T-helper 17 cell (primary cell): ENCODE results near the gene LHFPL5. TPM values are rescaled to one million over a fixed set of nuclear protein-coding genes. Genes with fewer than 3 reads are reported as not detected.

ENCODE experiments used
- ATAC-seq: fragments of 150-1000 bp; cut with Tn5 transposase; 2 replicates; pipeline ENCODE4 v1.10.0; 2021; ENCODE audit warnings: mild to moderate bottlenecking, moderate library complexity
- DNase-seq, 3 donors: peaks; one replicate each; pipeline versions ENCODE4 v3.0.0 to v3.0.0-alpha.2; 2020 to 2021
- H3K9me3 ChIP-seq: one replicate; pipeline ENCODE4 v1.7.0; 2013; ENCODE audit warnings: low read length, mild to moderate bottlenecking; ENCODE audit not compliant: control insufficient read depth, poor library complexity, severe bottlenecking
- H3K27ac Mint-ChIP-seq: one replicate; pipeline ENCODE4 v1.8.0; 2022; ENCODE audit warnings: mild to moderate bottlenecking, moderate library complexity, mixed read lengths
- H3K27me3 Mint-ChIP-seq: one replicate; pipeline ENCODE4 v1.8.0; 2022; ENCODE audit warnings: mixed read lengths
- H3K36me3 Mint-ChIP-seq: one replicate; pipeline ENCODE4 v1.8.0; 2022; ENCODE audit warnings: low read depth, mixed read lengths
- H3K4me1 Mint-ChIP-seq: one replicate; pipeline ENCODE4 v1.8.0; 2022; ENCODE audit warnings: mild to moderate bottlenecking, mixed read lengths
- H3K4me3 Mint-ChIP-seq: one replicate; pipeline ENCODE4 v1.8.0; 2022; ENCODE audit warnings: mild to moderate bottlenecking, moderate library complexity, mixed read lengths
- total RNA-seq, 4 donors: library from RNA in 2 of 4; stranded (reverse) in 2 of 4; gene quantifications; one replicate each; pipeline ENCODE4 v1.2.3 and lab custom pipeline; 2022 to 2026

The LHFPL5 gene
- total RNA-seq, 2 donors from 2014 or later, result not detected

- Mint-ChIP-seq H3K4me3 (no peak overlapping the region), H3K4me1 (no peaks in the 10 kb centered on the region), H3K27me3 (no peaks in the 10 kb centered on the region), H3K36me3 (peaks cover 4% of the 10 kb centered on the region), H3K27ac (peak overlapping the region; percentile 34)
- ATAC-seq (no peak), DNase-seq (no peak)
- H3K9me3 ChIP-seq, result no peaks in the 10 kb centered on the region
These were observed 39.1 kb downstream of the LHFPL5 start for GRCh38 chr6:35844290-35844689.

GRCh38 chr6:35850208-35850607 is 45.1 kb downstream of the LHFPL5 start:
- Mint-ChIP-seq H3K4me1 (peaks cover 3% of the 10 kb centered on the region), H3K4me3 (no peak overlapping the region), H3K36me3 (peaks cover 17% of the 10 kb centered on the region), H3K27me3 (no peaks in the 10 kb centered on the region), H3K27ac (no peak overlapping the region)
- no peaks in the 10 kb centered on the region for H3K9me3 ChIP-seq
- no peak for ATAC-seq
- no peak for DNase-seq

- ATAC-seq (no peak), DNase-seq (no peak)
- H3K36me3 Mint-ChIP-seq, result peaks cover 14% of the 10 kb centered on the region
- H3K4me3 Mint-ChIP-seq, result no peak overlapping the region
- H3K9me3 ChIP-seq, result no peaks in the 10 kb centered on the region
- H3K4me1 Mint-ChIP-seq, result peaks cover 3% of the 10 kb centered on the region
- no peaks in the 10 kb centered on the region for H3K27me3 Mint-ChIP-seq
- no peak overlapping the region for H3K27ac Mint-ChIP-seq
These were observed 47.8 kb downstream of the LHFPL5 start for GRCh38 chr6:35852994-35853393.

GRCh38 chr6:35856250-35856649 is 51.1 kb downstream of the LHFPL5 start:
- ATAC-seq (no peak), DNase-seq (no peak)
- H3K27me3 Mint-ChIP-seq, result no peaks in the 10 kb centered on the region
- H3K4me1 Mint-ChIP-seq, result no peaks in the 10 kb centered on the region
- no peaks in the 10 kb centered on the region for H3K9me3 ChIP-seq
- peaks cover 12% of the 10 kb centered on the region for H3K36me3 Mint-ChIP-seq
- H3K4me3 Mint-ChIP-seq, result no peak overlapping the region
- no peak overlapping the region for H3K27ac Mint-ChIP-seq

GRCh38 chr6:35857853-35858252 is 52.7 kb downstream of the LHFPL5 start:
- peaks cover 9% of the 10 kb centered on the region for H3K36me3 Mint-ChIP-seq
- DNase-seq (no peak), ATAC-seq (no peak)
- no peak overlapping the region for H3K4me3 Mint-ChIP-seq
- no peak overlapping the region for H3K27ac Mint-ChIP-seq
- H3K27me3 Mint-ChIP-seq, result no peaks in the 10 kb centered on the region
- peaks cover 2% of the 10 kb centered on the region for H3K4me1 Mint-ChIP-seq
- no peaks in the 10 kb centered on the region for H3K9me3 ChIP-seq

GRCh38 chr6:35859367-35859766 is 54.2 kb downstream of the LHFPL5 start:
- no peak overlapping the region for H3K4me3 Mint-ChIP-seq
- DNase-seq, result no peak
- peaks cover 2% of the 10 kb centered on the region for H3K4me1 Mint-ChIP-seq
- peaks cover 7% of the 10 kb centered on the region for H3K36me3 Mint-ChIP-seq
- H3K9me3 ChIP-seq, result no peaks in the 10 kb centered on the region
- ATAC-seq, result no peak
- peak overlapping the region; percentile 21 for H3K27ac Mint-ChIP-seq
- H3K27me3 Mint-ChIP-seq, result no peaks in the 10 kb centered on the region

Other genes starting within 250 kb of the LHFPL5 start
- 10 to 100 TPM; 53.3 to 60.8 TPM for gene FKBP5, start 116.4 kb upstream of the LHFPL5 start, total RNA-seq
- gene ARMC12, start 68.3 kb upstream of the LHFPL5 start, total RNA-seq, result 1 to 10 TPM in 1 of 2 donors, under 1 TPM in 1; 0.78 to 1.2 TPM
- gene CLPSL2, start 28.8 kb upstream of the LHFPL5 start, total RNA-seq, result not detected
- not detected for gene CLPSL1, start 24.3 kb upstream of the LHFPL5 start, total RNA-seq
- not detected for gene CLPS, start 8.0 kb upstream of the LHFPL5 start, total RNA-seq
- 10 to 100 TPM; 44.9 to 46.4 TPM for gene SRPK1, start 115.7 kb downstream of the LHFPL5 start, total RNA-seq
- under 1 TPM in 1 of 2 donors, not detected in 1; 0.37 TPM for gene SLC26A8, start 219.3 kb downstream of the LHFPL5 start, total RNA-seq
- 10 to 100 TPM; 43.7 to 48.1 TPM for gene MAPK14, start 222.5 kb downstream of the LHFPL5 start, total RNA-seq